Stimulated activated CD8-positive, alpha-beta memory T cell treated with anti-CD3 and anti-CD28 coated beads, Interleukin-15, amount 100 ng/mL, for 48 hours (primary cell): ENCODE data around the gene MED16.

ENCODE experiments used
- DNase-seq, 2 donors: peaks; one replicate each; pipeline ENCODE4 v3.0.0-alpha.2; 2020; ENCODE audit warnings: low read depth in 2 of 2

Gene MED16, protein sequence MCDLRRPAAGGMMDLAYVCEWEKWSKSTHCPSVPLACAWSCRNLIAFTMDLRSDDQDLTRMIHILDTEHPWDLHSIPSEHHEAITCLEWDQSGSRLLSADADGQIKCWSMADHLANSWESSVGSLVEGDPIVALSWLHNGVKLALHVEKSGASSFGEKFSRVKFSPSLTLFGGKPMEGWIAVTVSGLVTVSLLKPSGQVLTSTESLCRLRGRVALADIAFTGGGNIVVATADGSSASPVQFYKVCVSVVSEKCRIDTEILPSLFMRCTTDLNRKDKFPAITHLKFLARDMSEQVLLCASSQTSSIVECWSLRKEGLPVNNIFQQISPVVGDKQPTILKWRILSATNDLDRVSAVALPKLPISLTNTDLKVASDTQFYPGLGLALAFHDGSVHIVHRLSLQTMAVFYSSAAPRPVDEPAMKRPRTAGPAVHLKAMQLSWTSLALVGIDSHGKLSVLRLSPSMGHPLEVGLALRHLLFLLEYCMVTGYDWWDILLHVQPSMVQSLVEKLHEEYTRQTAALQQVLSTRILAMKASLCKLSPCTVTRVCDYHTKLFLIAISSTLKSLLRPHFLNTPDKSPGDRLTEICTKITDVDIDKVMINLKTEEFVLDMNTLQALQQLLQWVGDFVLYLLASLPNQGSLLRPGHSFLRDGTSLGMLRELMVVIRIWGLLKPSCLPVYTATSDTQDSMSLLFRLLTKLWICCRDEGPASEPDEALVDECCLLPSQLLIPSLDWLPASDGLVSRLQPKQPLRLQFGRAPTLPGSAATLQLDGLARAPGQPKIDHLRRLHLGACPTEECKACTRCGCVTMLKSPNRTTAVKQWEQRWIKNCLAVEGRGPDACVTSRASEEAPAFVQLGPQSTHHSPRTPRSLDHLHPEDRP

DNA sequence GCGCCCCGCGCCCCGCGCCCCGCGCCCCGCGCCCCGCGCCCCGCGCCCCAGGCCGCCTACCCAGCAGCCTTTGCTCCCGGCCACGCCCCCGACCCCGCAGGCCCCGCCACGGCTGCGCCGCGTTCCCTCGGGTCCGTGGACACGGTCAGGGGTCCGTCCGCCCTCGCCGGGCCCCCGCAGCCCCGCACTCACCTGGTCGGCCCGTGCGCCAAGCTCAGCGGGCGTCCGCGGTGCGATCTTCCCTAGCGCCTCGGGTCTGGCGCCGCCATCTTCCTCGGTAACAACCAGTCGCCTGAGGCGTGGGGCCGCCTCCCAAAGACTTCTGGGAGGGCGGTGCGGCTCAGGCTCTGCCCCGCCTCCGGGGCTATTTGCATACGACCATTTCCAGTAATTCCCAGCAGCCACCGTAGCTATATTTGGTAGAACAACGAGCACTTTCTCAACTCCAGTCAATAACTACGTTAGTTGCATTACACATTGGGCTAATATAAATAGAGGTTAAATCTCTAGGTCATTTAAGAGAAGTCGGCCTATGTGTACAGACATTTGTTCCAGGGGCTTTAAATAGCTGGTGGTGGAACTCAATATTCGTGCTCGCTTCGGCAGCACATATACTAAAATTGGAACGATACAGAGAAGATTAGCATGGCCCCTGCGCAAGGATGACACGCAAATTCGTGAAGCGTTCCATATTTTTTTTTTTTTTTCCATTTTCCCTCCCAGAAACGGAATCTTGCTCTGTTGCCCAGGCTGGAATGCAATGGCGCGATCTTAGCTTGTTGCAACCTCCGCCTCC is at the start of gene MED16, which contains the start of gene RNU6-9:
TSS of gene MED16 (minus strand) at position 294 of the 796 bp plus-strand sequence. CDS start 2,056 bp downstream, outside the sequence.
TSS of gene RNU6-9 (plus strand) at position 591 of the 796 bp plus-strand sequence.
- DNase-seq = peak; percentile 80 to 84

DNA sequence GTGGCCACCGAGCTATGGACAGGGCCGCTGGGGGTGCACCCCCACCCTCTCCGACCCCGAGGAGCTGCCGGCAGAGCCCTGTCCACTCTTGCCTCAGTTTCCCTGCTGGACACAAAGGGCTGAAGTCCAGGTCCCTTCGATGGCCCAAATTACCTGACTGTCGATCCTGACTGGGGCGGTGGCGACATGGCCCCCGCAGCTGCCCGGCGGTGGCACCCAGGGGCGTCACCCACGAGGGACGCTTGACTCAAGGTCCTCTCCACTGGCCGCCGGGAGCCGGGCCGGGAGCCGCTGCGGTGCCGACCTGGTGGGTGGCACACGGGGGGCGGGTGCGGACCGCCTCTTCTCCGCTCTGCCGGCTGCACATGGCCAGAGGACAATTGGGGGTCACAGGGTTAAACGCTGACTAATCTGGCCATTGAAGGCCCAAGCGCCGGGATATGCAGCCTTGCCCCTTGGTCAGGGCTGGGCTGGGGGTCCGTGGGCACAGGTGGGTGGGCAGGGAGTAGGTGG is 49.2 kb upstream of the MED16 start:
- no peak for DNase-seq

DNA sequence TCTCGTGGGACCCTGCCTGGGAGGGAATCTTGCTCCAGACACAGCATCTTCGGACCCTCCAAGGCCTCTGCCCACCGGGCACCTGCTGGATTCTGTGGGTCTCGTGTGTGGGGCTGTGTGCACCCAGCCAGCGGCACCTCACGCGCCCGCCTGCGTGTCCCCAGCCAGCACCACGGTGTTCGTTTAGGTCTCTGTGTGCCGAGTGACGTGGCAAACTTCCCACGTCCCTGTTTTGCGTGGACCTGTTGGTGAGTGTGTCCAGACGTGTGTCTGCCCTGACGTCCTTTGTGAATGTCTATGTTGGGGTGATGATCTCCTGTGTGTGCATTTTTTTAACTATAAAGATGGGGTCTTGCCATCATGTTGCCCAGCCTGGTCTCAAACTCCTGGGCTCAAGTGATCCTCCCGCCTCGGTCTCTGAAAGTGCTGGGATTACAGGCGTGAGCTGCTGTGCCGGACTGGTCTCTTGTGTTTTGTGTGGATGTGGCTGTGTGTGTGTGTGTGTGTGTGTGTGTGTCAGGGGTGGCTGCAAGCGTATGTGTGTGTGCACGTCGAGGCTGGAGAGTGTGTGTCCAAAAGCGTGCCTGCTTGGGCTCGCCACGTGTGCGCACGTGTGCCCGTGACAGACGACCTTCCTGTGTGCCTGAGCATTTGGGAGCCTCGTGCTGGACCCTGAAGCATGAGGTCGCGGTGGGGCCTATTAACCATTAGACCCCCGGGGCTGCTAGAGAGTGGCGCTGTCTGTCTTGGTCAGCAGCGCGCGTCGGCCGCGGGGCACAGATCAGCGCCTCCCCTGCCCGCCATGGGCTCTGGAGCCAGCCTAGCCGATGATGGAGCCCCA is 48.5 kb upstream of the MED16 start:
- no peak for DNase-seq

DNA sequence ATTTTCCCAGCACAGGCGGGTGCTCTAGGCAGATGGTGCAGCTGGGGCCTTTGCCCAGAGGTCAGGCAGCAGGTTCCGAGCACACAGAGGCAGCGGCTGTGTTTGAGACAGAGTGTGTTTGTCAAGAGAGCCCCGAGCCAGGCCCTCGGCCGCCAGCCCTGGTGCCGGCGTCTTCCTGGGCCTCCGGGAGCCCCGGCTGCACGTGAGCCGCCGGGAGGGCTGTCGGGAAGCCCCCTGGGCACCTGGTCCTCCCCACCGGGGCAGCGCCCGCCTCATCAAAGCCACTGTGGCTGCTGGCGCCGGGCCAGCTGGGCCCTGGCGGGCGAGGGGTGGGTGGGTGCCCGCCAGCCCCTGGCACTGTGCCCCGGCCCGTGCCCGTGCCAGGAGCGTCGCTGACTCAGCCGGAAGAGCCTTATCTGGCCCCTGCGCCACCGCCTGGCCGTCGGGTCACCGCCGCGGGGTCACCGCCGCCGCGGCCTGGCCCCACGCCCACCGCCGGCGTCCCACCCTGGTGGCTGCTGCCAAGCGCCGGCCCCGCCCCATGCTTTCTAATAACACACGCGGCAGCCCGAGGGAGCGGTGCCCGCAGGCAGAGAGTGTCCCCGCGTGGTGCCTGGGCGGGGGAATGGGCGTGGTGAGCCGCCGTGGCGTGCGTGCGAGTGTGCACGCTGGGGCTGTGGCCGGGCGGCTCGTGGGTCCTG is 47.8 kb upstream of the MED16 start:
- peak in 1 of 2 donors; percentile 39 for DNase-seq

DNA sequence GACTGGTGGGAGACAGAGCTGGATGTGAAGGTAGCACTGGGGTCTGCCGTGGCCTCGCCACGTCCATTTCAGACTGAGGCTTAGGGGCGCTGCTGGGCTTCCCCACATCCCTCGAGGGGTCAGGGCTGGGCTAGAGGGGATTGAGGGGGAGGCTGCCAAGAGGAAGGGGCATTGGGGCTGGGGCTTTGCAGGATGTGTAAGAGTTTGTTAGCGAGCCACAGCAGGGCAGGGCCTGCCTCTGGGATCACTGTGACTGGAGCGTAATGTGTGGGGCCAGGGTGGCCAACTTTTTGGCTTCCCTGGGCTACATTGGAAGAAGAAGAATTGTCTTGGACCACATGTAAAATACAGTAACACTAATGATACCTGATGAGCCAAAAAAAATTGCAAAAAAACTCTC is 46.9 kb upstream of the MED16 start:
- DNase-seq = no peak

DNA sequence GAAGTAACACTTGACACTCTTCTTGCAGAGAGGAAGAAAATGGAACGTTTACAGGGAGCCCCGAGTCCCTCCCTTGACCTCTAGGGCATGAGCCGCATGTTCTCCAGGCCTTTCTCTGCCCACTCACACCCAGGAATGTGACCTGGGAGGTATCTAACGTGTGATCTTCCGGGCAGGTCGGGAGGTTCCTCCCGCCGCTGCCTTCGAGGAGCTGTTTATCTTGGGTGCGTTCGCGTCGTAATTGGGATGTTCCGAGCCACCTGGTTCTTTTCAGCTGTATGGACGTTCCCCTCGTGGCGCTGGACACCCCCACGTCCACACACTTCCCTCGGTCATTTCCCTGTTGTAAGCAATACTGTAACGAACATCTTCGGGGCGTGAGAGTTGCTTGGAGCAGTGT is 46.5 kb upstream of the MED16 start:
- DNase-seq = no peak

DNA sequence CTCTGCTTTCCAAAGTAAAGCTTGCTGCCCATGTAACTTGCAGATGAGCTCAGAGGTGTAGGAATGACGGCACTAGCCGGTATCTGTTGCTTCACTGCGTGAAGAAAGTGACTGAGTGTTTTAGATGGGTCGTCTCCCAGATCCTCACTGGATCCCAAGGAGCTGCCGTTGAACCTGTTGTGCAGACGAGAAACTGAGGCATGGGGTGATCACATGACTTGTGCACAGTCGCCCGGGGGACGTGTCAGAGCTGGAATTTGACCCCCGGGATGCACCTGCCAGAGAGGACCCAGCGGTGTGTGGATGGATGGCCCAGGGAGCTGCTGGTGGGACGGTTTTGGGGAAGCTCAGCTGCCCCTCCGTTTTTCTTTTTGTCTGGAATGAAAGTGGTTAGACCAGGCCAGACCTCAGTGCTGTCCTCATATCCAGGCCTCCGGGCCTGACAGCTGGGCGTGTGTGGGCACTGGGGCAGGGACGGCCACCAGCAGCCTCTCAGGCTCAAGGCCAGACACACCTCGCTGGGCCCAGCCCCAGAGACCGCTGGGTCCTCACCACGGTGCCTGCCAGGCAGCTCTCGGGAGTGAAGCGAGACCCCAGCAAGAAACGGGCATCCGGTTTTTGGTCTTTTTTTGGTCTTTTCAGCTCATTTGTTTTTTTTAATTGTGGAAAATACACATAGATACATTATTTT is 45.4 kb upstream of the MED16 start:
- DNase-seq = no peak

DNA sequence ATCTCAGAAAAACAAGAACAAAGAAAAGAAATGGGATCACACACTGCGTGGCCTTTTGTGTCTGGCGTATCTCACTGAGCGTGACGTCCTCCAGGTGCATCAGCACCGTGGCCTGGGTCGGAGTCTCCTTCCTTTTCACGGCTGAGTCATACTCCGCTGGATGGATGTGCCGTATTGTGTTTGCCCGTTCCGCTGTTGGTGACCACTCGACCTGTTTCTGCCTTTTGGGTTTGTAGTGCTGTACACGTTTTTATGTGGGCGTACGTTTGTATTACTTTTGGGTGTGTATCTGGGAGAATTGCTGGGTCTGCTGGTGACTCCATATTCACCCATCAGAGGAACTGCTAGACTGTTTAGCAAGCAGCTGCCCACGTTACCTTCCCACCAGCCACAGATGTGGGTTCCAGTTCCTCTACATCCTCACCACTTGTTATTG is 44.3 kb upstream of the MED16 start:
- no peak for DNase-seq

DNA sequence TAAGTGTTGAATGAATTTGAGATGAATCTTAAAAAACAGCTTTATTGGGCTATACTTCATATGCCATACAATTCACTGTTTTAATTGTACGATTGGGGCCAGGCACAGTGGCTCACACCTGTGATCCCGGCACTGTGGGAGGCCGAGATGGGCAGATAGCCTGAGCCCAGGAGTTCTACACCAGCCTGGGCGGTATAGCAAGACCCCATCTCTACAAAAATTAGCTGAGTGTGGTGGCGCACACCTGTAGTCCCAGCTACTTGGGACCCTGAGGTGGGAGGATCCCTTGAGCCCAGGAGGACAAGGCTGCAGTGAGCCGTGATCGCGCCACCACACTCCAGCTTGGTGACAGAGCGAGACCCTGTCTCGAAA is 43.2 kb upstream of the MED16 start:
- DNase-seq = no peak

DNA sequence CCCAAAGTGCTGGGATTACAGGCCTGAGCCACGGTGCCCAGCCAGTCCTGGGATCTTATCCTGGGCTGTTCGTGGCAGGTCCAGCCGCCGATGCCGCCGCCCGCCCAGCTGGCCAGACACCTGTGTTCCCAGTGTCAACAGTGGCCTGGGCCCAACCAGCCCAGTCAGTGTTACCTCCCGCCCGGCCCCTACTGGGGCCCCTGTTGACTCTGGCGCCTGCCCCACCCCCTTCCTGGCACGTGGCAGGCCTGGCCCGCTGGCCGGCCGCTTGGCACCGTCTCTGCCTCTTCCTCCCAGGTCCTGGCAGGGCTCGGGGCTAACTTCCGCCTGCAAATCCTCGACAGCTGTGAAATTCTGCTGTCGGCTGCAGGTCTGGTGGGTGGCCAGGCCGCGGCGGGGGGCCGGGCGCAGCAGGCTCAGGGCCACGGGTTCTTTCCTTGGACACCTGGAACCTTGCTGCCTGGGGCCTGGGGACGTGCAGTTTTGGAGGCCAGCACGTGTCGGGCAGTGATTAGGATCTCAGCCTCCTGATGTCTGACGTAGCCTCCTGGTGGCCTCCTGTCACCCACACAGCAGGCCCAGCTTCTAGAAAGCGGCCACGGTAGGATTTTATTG is 42.0 kb upstream of the MED16 start:
- DNase-seq = no peak

DNA sequence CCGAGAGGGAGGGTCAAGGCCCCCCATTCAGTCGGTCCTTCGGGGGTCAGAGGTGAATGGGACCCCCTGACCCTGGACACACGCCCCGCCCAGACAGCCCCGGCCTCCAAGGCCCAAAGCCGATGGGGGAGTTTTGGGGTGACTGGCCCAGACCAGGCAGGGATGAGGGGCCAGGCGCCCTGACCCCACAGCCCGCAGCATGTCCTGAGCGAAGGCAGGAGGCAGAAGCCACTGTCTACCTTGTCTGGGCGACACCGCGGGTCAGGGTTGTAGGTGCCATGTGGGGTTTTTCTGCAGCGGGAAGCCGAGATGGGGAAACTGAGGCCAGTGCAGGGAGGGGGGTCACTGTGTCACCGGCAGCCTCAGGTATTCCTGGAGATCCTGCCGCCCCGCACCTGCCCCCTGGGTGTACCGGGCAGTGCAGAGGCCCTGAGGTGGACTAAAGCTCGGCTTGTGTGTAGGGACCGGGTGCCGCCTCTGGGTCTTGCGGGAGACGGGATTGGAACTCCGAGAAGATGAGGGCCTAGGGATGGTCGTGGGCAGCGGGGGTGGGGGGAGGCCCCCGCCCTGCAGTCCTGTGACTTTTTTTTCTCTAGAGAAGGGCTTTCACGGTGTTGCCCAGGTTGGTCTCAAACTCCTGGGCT is 41.3 kb upstream of the MED16 start:
- no peak for DNase-seq

DNA sequence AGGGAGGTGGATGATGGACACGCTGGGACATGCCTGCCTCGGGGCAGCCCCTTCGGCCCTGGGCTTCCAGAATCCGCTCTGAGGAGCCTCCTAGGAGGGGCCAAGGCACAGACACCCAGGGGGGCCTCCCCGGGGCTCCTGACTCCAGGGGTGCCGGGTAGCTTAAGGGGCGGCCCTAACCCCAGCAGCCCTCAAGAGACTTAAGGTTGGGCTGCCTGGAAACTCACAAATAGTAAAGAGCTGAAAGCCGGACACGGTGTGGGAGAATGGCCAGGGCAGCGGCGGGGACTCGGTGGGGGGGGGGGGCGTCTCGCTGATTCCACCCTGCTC is 40.5 kb upstream of the MED16 start:
- DNase-seq = no peak

DNA sequence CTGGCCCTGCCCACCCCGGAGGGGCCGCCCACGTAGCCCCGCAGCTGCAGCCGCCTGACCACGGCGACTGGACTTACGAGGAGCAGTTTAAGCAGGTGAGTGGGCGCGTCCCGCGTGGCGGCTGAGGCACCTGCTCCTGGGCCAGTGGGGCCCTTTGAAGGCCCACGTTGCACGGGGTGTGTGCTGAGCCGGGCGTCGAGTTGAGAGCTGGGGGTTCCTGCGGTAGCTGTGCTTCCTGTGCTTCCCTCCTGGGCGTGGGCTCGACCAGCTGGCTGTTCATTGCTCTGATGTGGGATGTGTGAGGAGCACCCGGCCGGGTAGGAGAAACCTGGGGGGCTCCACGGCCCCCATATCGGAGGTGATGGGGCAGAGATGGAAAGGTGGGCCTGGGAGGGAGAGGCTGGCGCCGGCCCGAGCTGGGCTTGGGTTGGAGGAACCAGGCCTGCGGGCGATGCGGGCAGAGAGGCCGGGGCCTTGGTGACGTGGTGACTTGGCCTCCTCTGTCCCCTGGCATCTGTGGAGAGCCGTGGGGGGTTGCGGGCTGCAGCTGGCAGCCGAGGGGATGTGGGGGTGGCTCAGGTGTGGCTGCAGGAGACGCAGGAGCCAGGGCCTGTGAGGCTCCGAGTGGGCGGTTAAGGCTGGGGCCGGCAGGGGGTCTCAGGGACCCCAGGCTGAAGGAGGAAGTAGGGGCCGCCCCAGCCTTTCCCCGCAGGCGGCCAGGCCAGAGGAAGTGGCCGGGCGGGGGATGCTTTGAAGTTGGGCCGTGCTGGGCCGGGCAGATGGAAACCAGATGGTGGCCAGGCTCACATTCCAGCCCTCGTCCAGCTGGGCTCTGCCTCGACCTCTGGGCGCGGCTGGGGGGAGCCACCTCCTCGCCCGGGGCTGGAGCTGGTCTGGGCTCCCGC is 39.9 kb upstream of the MED16 start:
- no peak for DNase-seq

DNA sequence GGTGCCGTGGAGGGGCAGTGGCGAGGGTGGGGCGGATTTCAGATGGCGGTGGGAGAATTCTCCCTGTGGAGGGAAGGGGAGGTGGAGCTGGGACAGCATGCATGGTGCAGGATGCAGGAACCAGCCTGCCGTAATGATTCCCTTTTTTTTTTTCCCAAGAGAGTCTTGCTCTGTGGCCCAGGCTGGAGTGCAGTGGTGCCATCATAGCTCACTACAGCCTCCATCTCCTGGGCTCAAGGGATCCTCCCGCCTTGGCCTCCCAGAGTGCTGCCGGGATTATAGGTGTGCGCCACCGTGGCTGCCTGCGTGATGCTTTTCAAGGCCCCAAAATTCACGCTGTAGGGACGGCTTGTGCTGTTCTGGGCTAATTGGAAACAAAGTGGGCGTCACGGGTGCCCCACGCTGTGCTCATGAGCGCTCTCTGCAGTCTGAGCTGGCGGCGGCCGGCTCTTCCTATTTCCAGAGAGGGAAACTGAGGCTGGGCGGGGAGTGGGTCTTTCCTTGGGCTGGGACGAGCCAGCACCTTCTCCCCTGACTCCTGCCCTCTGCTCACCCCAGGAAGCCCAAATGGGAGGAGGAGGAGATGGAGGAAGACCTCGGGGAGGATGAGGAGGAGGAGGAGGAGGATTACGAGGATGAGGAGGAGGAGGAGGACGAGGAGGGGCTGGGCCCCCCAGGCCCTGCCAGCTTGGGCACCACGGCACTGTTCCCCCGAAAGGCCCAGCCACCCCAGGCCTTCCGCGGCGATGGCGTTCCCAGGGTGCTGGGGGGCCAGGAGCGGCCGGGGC is 39.1 kb upstream of the MED16 start:
- DNase-seq = no peak

DNA sequence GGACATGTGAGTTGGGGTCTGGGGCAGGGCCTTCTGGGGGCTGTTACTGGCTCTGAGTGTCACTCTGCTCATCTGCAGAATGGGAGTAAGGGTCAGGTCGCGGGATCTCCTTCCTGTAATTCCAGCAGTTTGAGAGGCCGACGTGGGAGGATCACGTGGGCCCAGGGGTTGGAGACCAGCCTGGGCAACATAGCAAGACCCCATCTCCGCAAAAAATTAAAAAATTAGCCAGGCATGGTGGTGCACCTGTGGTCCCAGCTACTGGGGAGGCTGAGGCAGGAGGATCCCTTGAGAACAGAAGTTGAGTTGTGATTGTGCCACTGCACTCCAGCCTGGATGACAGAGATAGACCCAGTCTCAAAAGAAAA is 36.9 kb upstream of the MED16 start:
- no peak for DNase-seq

DNA sequence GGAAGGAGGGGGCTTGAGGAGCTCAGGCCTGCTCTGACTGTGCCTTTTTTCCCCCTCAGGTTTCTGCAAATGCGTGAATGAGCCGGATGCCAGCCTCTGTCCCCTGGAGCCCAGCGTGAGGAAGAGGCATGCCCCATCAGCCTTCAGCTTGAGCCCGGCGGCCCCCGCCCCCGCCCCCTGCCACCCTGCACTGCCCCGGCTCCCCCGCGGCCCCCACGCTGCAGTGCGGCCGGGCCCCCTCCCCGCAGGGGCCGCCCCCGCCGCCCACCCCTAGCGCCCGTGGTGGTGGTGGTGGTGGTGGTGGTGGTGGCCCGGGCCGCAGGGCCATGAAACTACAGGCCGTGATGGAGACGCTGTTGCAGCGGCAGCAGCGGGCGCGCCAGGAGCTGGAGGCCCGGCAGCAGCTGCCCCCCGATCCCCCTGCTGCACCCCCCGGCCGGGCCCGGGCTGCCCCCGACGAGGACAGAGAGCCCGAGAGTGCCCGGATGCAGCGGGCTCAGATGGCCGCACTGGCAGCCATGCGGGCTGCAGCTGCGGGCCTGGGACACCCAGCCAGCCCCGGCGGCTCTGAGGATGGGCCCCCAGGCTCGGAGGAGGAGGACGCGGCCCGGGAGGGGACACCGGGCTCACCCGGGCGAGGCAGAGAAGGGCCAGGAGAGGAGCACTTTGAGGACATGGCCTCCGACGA is 36.4 kb upstream of the MED16 start:
- no peak for DNase-seq
